NCI-H1694 treated with DMSO at 0.1 percent for 48 hours (cell line): ENCODE data around the gene PON1.

Experiments
- DNase-seq: peaks from one replicate; lab custom pipeline; 2025; lab: John Stamatoyannopoulos, UW

The PON1 gene

DNA sequence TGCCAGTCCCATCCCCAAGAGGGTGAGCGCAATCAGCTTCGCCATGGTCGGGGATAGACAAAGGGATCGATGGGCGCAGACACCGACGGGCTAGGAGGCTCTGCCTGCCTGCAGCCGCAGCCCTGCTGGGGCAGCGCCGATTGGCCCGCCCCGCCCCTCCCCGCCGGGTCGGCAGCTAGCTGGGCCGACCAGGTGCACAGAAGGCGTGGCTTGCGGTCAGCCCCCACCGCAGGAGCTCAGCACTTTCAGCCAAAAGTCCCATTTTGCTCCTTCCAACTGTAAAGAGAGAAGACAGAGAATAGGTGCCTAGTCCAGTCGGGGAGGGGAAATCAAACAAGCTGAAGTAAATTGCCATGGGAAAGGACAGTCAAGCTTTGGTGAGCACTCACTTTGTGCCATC, at the start of gene PON1:
Gene PON1 (minus strand): TSS at position 102 of the 400 bp plus-strand sequence. CDS start 57 bp downstream, at position 45.
- no peak for DNase-seq

DNA sequence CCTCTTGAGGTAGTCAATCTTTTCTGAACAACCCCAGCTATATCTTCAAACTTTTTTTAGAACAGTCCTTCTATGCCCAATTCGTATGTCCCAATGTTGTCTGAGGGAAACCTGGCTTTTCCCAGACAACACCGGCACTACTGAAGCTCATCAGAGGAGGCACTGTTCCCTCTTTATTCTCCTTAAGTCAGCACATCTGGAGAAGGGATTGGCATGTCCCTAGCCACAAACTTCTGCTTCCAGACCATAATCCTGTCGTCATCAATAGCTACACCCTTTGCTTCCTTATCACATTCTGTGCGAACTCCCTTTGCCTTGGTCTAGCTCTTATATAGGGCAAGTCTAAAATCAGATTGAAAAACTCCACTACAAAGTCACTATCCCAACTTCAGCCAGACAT, 49.0 kb upstream of the PON1 start:
- DNase-seq = no peak

DNA sequence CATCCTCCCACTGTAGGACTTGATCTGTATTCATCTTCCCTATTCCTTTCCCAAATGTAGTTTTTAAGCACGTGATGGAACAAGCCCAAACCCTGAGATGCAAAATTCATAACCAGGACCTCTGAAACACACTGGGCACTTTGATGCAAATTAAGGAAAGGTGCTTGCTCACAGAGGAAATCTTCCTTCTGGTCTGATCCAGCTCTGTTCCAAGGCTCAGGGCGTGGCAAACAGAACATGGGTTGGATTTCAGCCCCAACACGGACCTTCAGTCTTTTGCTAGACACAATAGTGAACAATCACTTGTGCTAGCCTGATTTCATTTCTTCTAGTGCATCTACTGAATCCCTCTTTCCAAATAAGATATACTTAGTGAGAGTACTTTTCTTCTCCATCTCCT, 43.9 kb upstream of the PON1 start:
- no peak for DNase-seq

DNA sequence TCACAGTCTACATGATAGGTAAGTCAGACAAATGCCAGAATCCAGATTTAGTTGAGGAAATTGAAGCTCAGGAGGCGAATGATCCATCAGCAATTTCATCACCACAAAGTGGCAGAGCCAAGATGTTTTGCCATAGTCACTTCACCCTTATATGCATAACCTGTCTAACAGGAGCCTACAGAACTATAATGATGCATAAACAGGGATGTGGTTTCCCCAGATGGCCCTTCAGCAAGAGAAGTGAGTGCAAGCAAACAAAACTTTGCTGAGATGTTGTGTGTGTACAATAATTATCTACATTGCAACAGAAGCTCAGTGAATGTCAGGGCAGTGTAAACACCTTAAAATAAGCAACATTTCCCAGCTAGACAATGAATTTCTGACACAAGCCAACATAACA, 43.3 kb upstream of the PON1 start:
- no peak for DNase-seq

DNA sequence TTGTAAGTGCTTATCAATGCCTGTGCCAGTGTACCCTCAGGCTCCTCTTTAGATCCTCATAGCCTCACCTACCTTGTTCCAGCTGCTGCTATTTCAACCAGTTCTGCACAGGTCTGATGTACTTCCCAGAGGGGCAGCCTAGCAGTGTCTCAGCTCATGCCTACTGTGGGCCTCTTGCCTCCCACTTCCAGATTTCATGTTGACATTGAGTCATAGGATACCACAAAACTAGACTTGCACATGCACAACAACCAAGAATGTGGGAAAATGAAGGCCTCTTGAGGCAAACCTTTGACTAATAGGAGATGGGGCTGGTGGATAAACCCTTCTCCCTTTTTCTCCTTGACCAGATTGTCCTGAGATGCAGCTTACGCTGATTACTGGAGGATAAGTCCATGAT, 40.8 kb upstream of the PON1 start:
- DNase-seq = no peak

DNA sequence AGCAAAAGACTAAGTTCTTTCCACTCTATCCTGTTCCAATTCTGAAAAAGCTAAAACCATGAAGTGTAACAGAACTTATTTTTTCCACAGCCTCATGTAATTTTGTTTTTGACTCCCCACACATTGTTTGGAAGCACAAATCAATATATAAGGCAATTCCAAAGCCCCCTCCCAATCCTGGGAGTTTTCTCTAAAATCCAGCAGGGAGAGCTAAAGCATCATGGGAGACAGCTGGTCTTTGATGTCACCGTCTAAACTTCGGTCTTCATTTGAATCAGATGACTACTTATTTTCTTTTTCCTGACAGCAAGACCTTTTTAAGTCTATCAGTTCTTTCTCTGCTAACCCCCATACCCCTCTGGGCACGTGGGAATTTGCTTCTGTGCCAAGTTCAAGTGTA, 33.3 kb upstream of the PON1 start:
- no peak for DNase-seq

DNA sequence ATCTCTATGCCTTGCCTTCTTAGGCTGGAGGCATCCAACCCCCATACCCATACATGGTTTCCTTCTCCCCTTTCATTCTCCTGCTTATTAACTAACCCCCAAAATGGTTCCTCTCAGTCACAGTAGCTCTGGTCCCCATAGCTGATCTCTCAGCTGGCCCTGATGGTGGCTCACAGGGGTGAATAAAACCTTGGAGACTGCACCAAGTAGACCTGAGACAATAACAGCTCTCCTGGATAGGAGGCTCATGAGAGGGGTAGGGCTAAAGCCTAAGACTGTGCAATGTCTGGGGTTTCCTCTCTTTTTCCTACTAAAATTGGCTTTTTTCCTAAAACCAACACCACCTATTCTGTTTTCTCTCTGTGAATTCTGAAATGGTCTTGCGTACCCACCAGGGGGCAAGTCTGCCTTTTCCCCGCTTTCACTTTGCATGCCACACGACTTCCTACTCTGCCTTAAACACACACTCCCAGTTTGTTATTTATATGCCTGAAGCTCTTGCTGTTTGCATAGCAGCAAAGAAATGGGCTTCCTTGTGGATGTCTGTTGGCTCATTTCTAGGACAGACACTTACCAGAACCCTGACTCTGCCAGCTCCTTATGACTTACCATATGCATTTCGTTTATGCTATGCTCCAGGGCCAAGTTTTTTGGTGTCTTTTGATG, 18.4 kb upstream of the PON1 start:
- no peak for DNase-seq

DNA sequence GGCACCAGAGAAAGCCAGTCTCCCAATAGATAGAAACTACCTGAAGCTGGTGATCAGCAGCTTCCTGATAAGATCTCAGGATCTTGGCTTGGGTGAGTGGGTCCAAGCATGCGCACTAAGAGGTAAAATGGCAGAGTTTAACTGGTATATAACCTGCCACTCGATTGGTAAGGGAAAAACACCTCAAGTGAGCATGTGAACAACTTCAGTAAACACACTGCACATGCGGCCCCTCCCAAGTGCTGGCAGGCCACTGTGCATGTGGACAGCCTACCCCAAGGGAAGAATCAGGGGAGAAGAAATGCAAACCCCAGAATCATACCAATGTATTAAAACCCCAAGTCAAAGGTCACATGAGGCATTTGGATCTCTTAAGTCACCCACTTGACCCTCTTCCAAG, 17.7 kb upstream of the PON1 start:
- no peak for DNase-seq

DNA sequence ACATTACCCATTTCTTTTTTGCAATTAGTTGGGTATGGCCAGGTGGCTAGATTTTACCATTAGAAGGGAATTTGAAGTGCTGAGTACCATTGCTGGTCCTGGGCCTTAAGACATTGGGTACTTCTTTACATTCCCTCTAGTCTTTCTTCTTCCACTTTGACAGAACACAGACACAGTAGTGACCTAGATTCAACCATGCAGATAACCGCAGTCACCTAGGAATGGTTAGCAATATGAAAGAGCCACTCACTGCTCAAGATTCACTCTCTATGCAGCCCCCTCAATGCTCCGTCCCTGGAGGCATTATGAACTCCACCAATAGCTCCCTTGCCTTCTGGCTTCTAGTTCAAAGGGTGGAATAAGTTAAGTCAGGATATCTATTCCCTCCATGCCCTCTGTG, 16.2 kb upstream of the PON1 start:
- DNase-seq = no peak

DNA sequence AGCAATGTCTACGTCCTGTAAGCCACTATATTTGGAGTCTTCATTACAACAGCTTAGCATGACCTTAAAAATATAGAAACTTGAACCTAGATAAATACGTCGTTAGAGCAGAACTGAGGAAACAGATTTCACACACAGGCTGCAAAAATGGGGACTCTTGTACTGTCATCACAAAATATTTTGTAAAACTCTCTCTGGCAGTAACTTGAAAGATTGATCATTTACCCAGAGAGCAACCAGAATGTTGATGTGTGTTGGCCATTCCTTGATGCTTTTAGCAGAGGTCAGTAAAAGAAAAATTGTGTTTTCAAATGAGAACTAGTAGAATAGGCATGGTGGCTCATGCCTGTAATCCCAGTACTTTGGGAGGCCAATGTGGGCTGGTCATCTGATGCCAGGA, 14.5 kb upstream of the PON1 start:
- DNase-seq = no peak

DNA sequence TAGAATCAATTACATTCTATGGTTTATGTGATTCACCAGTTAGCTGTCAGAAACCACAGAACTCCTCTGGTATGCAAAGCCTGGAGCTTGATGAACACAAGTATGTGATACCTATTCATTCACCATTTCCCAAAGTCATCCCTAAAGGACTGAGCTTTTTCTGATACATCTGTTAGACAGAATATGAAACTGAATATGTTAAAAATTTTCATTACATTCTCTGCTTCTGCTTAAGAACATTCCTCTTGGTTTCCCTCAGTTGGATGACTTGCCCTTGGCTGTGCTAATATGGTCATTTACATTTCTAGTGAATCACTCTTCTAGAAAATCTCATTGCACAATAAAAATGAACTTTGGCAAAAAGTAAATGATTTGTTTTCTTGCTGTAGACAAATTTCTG, 10.8 kb upstream of the PON1 start:
- no peak for DNase-seq

DNA sequence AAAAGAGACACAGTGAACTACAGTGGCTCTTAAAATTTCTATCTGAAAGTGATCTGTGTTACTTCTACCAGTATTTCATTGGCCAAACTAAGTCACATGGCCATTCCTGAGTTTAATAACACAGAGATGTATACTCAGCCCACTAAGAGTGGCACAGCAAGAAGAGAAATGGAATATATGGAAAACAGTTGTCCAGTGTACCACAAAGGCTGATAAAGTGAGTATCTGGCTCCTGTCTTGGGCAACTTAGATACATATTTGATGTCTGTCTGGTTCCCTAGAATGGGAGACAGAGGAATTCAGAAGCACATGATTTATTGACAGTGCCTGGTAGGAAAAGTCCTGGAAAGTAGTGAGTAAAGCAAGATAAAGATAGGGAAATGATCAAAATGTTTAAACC, 10.1 kb upstream of the PON1 start:
- DNase-seq = no peak

DNA sequence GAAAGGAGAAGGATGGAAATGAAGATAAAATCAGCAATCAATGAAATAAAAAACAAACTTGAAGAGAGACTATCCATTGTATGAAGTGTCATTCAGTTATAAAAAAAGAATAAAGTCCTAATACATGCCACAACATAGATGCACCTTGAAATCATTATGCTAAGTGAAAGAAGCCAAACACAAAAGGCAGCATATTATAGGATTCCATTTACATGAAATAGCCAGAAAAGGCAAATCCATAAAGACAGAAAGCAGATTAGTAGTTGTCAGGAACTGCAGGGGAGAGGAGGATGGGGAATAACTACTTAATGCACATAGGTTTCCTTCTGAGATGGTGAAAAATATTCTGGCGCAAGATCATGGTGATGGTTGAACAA, 6.6 kb upstream of the PON1 start:
- DNase-seq = no peak

DNA sequence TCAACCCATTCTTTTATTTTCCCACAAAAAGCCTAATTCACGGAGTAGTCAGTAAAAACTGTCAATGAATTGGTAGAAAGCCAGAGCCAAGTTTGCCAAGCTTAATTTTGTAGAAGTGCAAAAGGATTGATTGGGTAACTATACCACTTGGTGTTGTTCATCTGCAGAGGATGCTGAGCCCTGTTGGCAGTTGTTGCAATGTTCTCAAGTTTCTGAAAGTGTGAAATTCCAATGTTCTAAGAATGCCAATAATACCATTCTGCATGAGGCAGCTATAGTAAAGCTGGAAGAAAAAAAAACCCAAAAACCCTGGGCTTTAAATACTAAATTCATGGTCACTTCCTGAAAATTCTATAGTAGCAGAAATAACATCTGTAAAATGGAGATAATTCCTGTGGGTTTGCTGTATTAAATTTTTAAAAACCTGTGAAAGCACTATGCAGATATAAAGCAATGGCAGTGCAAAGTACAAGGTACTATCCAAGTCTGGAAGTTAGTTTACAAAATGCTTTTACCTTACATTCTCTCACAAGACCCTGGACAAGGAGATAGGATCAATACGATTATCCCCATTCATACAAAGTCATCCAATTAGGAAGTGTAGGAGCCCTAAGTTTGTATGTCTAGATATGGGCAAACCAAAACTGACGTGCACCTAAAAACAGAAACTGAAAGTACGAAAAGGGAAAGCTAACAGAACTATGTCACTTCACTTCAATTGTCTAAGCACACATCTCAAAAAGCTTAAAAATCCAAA, 6.0 kb upstream of the PON1 start:
- DNase-seq = no peak

DNA sequence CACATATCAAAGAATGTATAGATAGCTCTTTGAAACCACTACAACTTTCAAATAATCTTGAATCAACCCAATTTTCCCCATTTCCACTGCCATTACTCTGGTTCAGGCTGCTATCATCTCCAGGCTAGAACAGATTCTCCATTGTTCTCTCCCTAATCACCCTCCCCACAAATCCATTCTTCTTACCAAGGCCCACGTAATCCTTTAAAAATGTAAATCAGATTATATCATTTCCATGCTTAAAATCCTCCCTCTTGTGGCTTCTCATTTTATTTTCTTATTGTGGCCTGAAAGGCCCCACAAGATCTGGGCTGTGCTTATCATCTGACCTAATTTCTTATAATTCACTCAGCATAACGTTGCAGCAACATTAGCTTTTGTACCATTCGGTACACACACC, 3.0 kb upstream of the PON1 start:
- no peak for DNase-seq

DNA sequence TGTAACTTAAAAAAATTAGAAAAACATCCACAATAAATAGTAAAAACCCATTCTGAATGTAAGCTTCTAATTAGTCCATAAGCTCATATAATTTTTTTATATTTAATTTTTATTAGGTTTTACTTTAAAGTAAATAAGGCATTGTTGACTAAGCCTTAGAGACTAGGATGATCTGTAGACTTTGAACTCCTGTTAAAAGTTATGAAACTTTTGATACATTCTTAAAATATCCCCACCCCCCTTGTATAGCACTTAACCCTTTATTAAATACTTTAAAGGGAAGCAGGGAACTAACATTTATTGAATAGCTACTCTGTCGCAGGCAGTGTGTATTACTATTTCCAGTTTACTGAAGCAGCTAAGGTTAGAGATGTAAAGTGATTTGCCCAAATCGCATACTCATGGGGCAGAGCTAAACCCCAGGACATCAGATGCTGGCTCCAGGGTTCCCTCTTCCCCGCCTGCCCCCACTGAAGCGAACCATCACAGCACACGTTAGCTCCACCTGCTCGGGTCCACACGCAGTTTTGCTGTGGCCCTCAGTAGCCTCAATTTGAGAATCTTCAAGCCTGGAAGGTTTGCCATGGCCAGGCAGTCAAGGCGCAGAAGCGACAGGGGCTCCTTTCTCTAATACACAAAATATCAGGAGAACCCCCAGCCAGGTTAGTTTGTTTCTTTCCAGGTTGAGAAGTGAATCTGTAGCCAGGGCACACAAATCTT, 762 bp downstream of the PON1 start:
- no peak for DNase-seq

DNA sequence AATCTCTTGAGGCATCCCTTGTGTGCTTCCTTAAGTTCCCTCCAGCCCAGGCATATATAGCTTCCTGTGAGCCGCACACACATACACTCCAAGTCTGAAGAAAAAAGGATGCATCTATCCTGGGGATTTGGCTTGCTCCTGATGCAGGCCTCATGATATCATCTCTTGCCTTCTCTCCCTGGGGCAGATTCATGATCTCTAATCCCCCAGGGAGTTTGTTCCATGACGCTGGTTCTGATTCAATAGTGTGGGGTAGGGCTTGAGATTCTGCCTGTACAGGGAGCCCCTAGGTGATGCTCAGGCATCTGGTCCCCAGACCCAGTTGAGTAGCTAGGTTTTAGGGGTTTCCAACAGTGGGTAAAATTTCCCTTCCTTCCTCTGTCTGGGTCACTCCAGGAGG, 1.5 kb downstream of the PON1 start:
- no peak for DNase-seq

DNA sequence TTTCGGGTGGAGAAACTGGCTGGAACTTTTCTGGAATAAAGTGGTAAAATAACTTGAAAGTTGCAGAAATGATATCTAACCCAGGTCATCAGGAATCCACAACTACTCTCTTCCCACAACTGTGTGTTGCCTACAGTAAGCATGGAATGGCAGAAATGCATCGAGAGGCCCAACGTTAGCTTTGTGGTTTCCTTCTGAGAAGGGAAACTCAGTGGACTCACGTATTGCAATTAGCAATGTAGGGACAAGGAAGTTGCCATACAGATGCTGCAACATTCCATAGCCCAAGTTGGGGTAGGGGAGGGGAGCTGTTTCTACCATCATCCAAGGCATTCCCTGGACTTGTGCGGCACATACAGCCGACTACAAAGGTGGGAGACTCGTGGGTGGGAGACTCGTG, 1.9 kb downstream of the PON1 start:
- no peak for DNase-seq

DNA sequence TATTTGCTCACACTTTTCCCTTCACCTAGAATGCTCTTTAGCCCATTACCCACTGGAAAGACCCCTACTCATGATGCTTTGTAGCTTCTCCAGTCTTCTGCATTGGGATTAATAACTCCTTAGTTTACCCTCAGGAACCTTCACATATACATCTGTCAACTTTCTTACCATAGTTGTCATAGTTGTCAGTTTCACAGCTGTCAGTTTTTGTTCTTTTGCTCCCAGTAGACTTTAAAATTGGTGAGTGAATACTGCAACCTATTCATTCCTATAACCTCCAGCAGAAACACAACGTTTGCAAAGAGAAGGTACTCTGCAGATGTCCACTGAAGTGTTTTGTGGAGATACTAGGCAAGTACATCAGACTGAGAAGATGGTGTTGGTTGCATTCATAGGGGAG, 2.6 kb downstream of the PON1 start:
- DNase-seq = no peak

DNA sequence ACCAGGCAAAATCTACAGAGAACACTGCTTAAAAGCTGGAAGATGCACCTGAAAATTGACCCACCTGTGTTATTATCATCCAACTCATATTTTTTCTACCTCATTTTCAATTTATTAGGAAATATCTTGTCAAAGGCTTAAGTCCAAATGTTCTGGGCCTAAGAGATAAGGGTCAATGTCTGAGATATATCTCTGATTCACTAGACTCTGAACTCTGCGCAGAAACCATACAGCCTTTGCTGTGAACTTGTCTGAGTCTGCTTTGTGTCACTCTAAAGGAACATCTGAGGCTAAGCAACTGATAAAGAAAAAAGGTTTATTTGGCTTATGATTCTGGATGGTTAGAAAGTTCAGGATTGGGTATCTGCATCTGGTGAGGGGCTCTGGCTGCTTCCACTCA, 3.7 kb downstream of the PON1 start:
- no peak for DNase-seq

DNA sequence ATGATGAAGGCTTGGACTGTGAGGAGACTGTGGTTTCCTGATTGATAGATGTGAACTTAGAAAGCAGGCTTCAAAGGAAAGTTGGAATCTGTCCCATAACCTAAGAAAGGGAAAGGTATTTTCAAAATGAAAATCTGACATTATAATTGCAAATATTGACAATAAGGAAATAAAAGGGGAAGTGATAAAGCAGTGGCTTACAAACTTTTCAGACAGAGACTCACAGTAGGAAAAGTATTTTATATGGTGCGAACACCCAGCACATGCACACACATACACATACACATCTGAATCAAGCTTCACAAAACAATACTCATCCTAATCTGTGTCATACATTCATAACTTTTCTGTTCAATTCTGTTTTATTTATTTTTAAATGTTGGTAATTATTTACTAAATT, 4.8 kb downstream of the PON1 start:
- DNase-seq = no peak

DNA sequence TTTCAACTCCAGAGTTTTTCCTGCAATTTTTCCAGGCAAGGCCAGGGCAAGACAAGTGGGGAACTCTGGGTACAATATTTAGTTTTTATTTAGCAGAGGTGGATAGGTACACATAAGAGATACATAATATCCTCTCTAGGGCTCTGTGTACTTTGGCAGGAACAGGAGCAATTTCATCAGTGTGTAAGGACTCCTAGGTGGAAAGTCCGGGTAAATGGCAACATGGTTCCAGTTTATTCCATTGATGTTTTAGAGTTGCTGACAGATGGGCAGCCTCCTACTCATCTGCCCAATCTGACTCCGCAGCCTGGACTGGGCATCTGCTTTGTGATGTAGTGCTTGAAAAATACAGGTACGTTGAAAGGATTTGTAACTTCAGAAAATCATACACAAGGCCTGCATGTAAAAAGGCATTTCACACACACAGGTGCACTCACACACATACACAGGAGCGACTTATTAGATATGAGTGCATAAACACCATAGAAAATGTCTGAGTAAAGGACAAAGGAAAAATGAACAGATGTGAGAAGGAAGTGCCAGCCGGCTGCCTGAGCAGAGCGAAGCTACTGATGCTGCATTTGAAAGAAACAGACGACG, 5.7 kb downstream of the PON1 start:
- peak; percentile 86 for DNase-seq

DNA sequence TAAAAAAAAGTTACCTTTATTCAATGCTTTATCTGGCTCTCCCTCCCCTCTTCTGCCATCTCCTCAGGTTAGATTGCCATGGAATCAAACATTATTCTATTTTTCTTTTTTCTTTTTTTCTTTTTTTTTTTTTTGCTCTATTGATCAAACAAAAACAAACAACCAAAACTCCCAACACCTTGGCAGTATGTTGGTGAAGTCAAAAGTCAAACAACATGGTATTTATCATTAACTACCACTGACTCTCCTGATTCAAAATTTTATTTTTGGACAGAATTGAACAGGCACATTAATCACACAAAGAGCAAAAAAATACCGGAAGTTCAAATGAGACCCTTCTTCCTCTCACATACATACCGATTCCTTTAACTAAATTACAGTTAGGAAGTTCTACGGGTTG, 6.4 kb downstream of the PON1 start:
- DNase-seq = no peak
